Retinal pigment epithelial cell (primary cell): ENCODE data around the gene CLSTN1.

Experiments used
- DNase-seq: peaks from one replicate; pipeline ENCODE4 v3.0.0-alpha.2; 2010; ENCODE audit warnings: low read depth
- H3K4me3 ChIP-seq: 2 replicates; pipeline ENCODE4 v1.5.1; 2011; ENCODE audit warnings: mild to moderate bottlenecking, low read length, control low read depth, moderate library complexity
- TF ChIP-seq, protein P1 (sequence below): conservative IDR thresholded peaks from 2 replicates; pipeline ENCODE4 v1.5.1; 2011; ENCODE audit warnings: low read depth, low read length, control low read depth, inconsistent platforms

CLSTN1 gene

DNA sequence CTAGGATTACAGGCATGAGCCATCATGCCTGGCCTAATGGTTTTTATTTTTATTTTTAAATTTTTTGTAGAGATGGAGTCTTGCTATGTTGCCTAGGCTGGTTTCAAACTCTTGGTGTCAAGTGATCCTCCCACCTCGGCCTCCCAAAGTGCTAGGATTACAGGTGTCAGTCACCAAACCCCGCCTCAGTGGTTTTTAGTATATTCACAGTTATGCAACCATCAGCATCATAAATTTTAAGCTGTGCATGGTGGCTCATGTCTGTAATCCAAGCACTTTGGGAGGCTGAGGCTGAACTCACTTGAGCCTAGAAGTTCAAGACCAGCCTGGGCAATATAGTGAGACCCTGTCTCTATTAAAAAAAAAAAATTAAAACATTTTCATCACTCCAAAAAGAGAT is 143.7 kb downstream of the CLSTN1 start:
- H3K4me3 ChIP-seq = no peak overlapping the region
- no peak for DNase-seq
- TF ChIP-seq, protein P1, sequence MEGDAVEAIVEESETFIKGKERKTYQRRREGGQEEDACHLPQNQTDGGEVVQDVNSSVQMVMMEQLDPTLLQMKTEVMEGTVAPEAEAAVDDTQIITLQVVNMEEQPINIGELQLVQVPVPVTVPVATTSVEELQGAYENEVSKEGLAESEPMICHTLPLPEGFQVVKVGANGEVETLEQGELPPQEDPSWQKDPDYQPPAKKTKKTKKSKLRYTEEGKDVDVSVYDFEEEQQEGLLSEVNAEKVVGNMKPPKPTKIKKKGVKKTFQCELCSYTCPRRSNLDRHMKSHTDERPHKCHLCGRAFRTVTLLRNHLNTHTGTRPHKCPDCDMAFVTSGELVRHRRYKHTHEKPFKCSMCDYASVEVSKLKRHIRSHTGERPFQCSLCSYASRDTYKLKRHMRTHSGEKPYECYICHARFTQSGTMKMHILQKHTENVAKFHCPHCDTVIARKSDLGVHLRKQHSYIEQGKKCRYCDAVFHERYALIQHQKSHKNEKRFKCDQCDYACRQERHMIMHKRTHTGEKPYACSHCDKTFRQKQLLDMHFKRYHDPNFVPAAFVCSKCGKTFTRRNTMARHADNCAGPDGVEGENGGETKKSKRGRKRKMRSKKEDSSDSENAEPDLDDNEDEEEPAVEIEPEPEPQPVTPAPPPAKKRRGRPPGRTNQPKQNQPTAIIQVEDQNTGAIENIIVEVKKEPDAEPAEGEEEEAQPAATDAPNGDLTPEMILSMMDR = no peak
